Upper lobe of left lung (tissue), 6 donors: ENCODE data around the gene GNAO1. TPM values are rescaled to one million over a fixed set of nuclear protein-coding genes. Genes with fewer than 3 reads are reported as not detected.
A peak's percentile ranks its signal among the peaks of the same experiment; 100 is the strongest.

Experiments used
- ATAC-seq, 2 donors: fragments of 200-7000 bp; cut with Tn5 transposase; one replicate each; pipeline ENCODE4 v1.9.1; 2022; ENCODE audit warnings: mild to moderate bottlenecking in 2 of 2, moderate library complexity in 2 of 2; ENCODE audit not compliant: low FRiP score in 2 of 2
- DNase-seq, 2 donors: peaks; one replicate each; pipeline ENCODE4 v3.0.0-alpha.2; 2019 to 2020
- H3K27ac ChIP-seq, 4 donors: fragments of 200-600 bp; sonication (generic); one replicate each; pipeline ENCODE4 v1.5.1; 2016 to 2019
- H3K27me3 ChIP-seq, 4 donors: fragments of 200-600 bp; sonication (generic); one replicate each; pipeline ENCODE4 v1.5.1; 2017 to 2019
- H3K36me3 ChIP-seq, 4 donors: fragments of 200-600 bp; sonication (generic); one replicate each; pipeline ENCODE4 v1.5.1; 2016 to 2019
- H3K4me1 ChIP-seq, 4 donors: fragments of 200-600 bp; sonication (generic); one replicate each; pipeline ENCODE4 v1.5.1; 2018 to 2019
- H3K4me3 ChIP-seq, 4 donors: fragments of 200-600 bp; sonication (generic); one replicate each; pipeline ENCODE4 v1.5.1; 2017 to 2019; ENCODE audit warnings: mild to moderate bottlenecking in 2 of 4, moderate library complexity in 1 of 4
- H3K9me3 ChIP-seq, 4 donors: fragments of 200-600 bp; sonication (generic); one replicate each; pipeline ENCODE4 v1.5.1; 2018 to 2019
- EP300 ChIP-seq, 4 donors: sonication (generic); formaldehyde crosslinking; IDR thresholded peaks; one replicate each; pipeline ENCODE4 v1.5.1; 2017; ENCODE audit warnings: antibody characterized with exemption in 4 of 4, control low read depth in 2 of 4
- POLR2A ChIP-seq, 4 donors: fragments of 450-650 bp; IDR thresholded peaks; one replicate each; pipeline ENCODE4 v1.5.1; 2016 to 2017; ENCODE audit warnings: antibody characterized with exemption in 4 of 4, mild to moderate bottlenecking in 2 of 4
- POLR2AphosphoS5 ChIP-seq, 2 donors: sonication (generic); formaldehyde crosslinking; IDR thresholded peaks; one replicate each; pipeline ENCODE4 v1.5.1; 2017; ENCODE audit warnings: antibody characterized with exemption in 2 of 2
- WGBS, 2 donors: methylation state at CpG; one replicate each; pipeline ENCODE4 v1.1.5; 2017 to 2018; 5-methylcytosine and 5-hydroxymethylcytosine counted together
- total RNA-seq, 6 donors: library from RNA; depleted of rRNA in 4 of 6; stranded (reverse); fragments of >200 nt in 4 of 6; gene quantifications; one replicate each; pipeline versions ENCODE4 v1.1.0 to v1.2.1, GENCODE V29; 2016 to 2021
- TF ChIP-seq, protein P1 (sequence below), 6 experiments: fragments of 450-650 bp in 4 of 6; fragments of 200-600 bp in 2 of 6; sonication (generic) in 2 of 6; IDR thresholded peaks; one replicate each; pipeline ENCODE4 v1.5.1; 2016 to 2019; ENCODE audit warnings: antibody characterized with exemption in 6 of 6
- donor health status: DM: no; HTN: no; CAD: no; lungs with moderate emphysema.
- donor health status: DM: no; HTN: yes; CAD: no; lungs with severe emphysema.

GNAO1 gene
- total RNA-seq, 6 donors from 2014 or later = 0.46 to 2.7 (median 0.79) TPM; not detected in 1

- peak; percentile 94 to 97 for ATAC-seq
- peak; percentile 80 to 90 for DNase-seq
- Histone ChIP-seq H3K27me3 (no peaks in the 10 kb centered on the region), H3K27ac (no peak overlapping the region), H3K9me3 (no peaks in the 10 kb centered on the region), H3K4me3 (peak overlapping the region in 3 of 4 donors; percentile 12 to 27 (median 15)), H3K36me3 (no peaks in the 10 kb centered on the region), H3K4me1 (peaks cover 5 to 9% (median 6%) of the 10 kb centered on the region in 4 donors)
- 13 to 20% methylated on average over 3 to 26 of the region's 28 CpGs for WGBS, 2 donors
- TF ChIP-seq, protein P1, sequence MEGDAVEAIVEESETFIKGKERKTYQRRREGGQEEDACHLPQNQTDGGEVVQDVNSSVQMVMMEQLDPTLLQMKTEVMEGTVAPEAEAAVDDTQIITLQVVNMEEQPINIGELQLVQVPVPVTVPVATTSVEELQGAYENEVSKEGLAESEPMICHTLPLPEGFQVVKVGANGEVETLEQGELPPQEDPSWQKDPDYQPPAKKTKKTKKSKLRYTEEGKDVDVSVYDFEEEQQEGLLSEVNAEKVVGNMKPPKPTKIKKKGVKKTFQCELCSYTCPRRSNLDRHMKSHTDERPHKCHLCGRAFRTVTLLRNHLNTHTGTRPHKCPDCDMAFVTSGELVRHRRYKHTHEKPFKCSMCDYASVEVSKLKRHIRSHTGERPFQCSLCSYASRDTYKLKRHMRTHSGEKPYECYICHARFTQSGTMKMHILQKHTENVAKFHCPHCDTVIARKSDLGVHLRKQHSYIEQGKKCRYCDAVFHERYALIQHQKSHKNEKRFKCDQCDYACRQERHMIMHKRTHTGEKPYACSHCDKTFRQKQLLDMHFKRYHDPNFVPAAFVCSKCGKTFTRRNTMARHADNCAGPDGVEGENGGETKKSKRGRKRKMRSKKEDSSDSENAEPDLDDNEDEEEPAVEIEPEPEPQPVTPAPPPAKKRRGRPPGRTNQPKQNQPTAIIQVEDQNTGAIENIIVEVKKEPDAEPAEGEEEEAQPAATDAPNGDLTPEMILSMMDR (IDR thresholded peaks at IDR 0.05) = peak; percentile 91 to 97 (median 94)
- TF ChIP-seq EP300 (IDR thresholded peaks at IDR 0.05) (no peak), POLR2AphosphoS5 (IDR thresholded peaks at IDR 0.05) (no peak), POLR2A (IDR thresholded peaks at IDR 0.05) (no peak)
These were observed 126.9 kb downstream of the GNAO1 start for GRCh38 chr16:56317998-56318826.

DNA sequence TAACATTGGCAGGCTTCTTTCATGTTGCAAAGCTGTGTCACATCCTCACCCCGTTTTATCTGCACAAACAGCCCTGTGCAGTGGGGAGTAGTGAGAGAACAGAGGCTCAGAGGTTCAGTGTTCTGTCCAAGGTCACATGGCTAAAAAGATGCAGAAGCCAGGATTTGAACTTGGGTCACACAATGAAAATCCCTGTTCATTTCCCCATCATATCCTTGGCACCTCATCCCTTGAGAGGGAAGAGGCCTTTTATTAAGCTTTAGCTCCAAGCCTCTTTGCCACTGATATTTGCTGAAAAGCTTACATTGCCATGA lies 127.5 kb downstream of the GNAO1 start:
- no peak for DNase-seq
- ATAC-seq = no peak
- H3K9me3 ChIP-seq = no peaks in the 10 kb centered on the region

GRCh38 chr16:56319376-56319775 lies 128.1 kb downstream of the GNAO1 start:
- DNase-seq = no peak
- Histone ChIP-seq H3K27ac (no peak overlapping the region), H3K27me3 (no peaks in the 10 kb centered on the region), H3K4me3 (no peak overlapping the region), H3K4me1 (peaks cover 5 to 9% (median 6%) of the 10 kb centered on the region in 4 donors), H3K36me3 (no peaks in the 10 kb centered on the region), H3K9me3 (no peaks in the 10 kb centered on the region)
- ATAC-seq = no peak
- WGBS, 2 donors = 85 to 90% methylated on average over 2 to 6 of the region's 6 CpGs
- TF ChIP-seq POLR2A (IDR thresholded peaks at IDR 0.05) (no peak), EP300 (IDR thresholded peaks at IDR 0.05) (no peak), POLR2AphosphoS5 (IDR thresholded peaks at IDR 0.05) (no peak)
- TF ChIP-seq, protein P1 (IDR thresholded peaks at IDR 0.05) = no peak

More for the DNA sequence above, 127.5 kb downstream of the GNAO1 start:
- H3K27me3 ChIP-seq = no peaks in the 10 kb centered on the region
- H3K27ac ChIP-seq = no peak overlapping the region
- H3K36me3 ChIP-seq = no peaks in the 10 kb centered on the region
- 45 to 52% methylated on average over 1 of the region's 1 CpG for WGBS, 2 donors
- TF ChIP-seq POLR2A (IDR thresholded peaks at IDR 0.05) (no peak), POLR2AphosphoS5 (IDR thresholded peaks at IDR 0.05) (no peak), EP300 (IDR thresholded peaks at IDR 0.05) (no peak)
- TF ChIP-seq, protein P1 (IDR thresholded peaks at IDR 0.05) = no peak
- no peak overlapping the region for H3K4me3 ChIP-seq
- peaks cover 5 to 9% (median 6%) of the 10 kb centered on the region in 4 donors for H3K4me1 ChIP-seq

- peaks cover 5 to 9% (median 6%) of the 10 kb centered on the region in 4 donors for H3K4me1 ChIP-seq
- DNase-seq = no peak
- WGBS, 2 donors = 84 to 91% methylated on average over 4 to 8 of the region's 8 CpGs
- H3K36me3 ChIP-seq = no peaks in the 10 kb centered on the region
- H3K27me3 ChIP-seq = no peaks in the 10 kb centered on the region
- TF ChIP-seq EP300 (IDR thresholded peaks at IDR 0.05) = no peak
- TF ChIP-seq POLR2AphosphoS5 (IDR thresholded peaks at IDR 0.05) = no peak
- TF ChIP-seq, protein P1 (IDR thresholded peaks at IDR 0.05) = no peak
- no peak for TF ChIP-seq POLR2A (IDR thresholded peaks at IDR 0.05)
- H3K27ac ChIP-seq = no peak overlapping the region
- H3K4me3 ChIP-seq = no peak overlapping the region
- no peaks in the 10 kb centered on the region for H3K9me3 ChIP-seq
- no peak for ATAC-seq
These were observed 128.8 kb downstream of the GNAO1 start for GRCh38 chr16:56320056-56320455.
